Measurements from ENCODE around the gene TIFAB. TPM values are rescaled to one million over a fixed set of nuclear protein-coding genes. Genes with fewer than 3 reads are reported as not detected.
A peak's percentile ranks its signal among the peaks of the same experiment; 100 is the strongest.

TIFAB gene
- total RNA-seq, 5 donors from 2014 or later (not counting 1 experiment from before 2014, with no cell fraction given), result 0.06 TPM; not detected in 3

GRCh38 chr5:135461481-135462151 is 9.5 kb upstream of the TIFAB start:
- ChIA-PET CTCF (interaction anchor here (0.5 to 1.5 kb wide), 11 partner anchors 57 to 108 kb away, joined by 3 to 9 read pairs (median 3); no protein-coding TSS in a partner anchor), POLR2A (no interaction called here)
- no peak for DNase-seq
- Histone ChIP-seq H3K4me1 (ENCODE audit: control insufficient read depth in 1 of 2, extremely low read depth in 1 of 2, insufficient read depth in 2 of 2, low read length in 2 of 2) (peaks cover 0 to 9% of the 10 kb centered on the region in 2 experiments), H3K36me3 (ENCODE audit: control insufficient read depth in 2 of 2, extremely low read depth in 1 of 2, insufficient read depth in 1 of 2, low read length in 1 of 2) (no peaks in the 10 kb centered on the region), H3K27me3 (replicated peaks in 1 of 2; ENCODE audit: control insufficient read depth in 2 of 2, extremely low read depth in 1 of 2, insufficient read depth in 2 of 2, low read length in 1 of 2) (peaks cover 2 to 59% of the 10 kb centered on the region in 2 experiments), H3K4me3 (ENCODE audit: control insufficient read depth in 1 of 2, extremely low read depth in 1 of 2, low read length in 1 of 2) (no peak overlapping the region), H3K27ac (ENCODE audit: low read length) (no peak overlapping the region), H3K9me3 (no peaks in the 10 kb centered on the region)
- H3K36me3 Mint-ChIP-seq, result no peaks in the 10 kb centered on the region
- H3K27ac Mint-ChIP-seq, result no peak overlapping the region
- no peaks in the 10 kb centered on the region for H3K9me3 Mint-ChIP-seq
- H3K4me3 Mint-ChIP-seq, result no peak overlapping the region
- peaks cover 24 to 29% of the 10 kb centered on the region in 2 donors for H3K27me3 Mint-ChIP-seq
- ATAC-seq (replicated peaks in 1 of 4), result no peak
- 79% methylated on average over 2 of the region's 7 CpGs for WGBS (ENCODE audit: insufficient coverage)
- H3K4me1 Mint-ChIP-seq, result peaks cover 6 to 13% (median 7%) of the 10 kb centered on the region in 3 donors

GRCh38 chr5:135460246-135461033 is 8.3 kb upstream of the TIFAB start:
- Mint-ChIP-seq H3K9me3 (no peaks in the 10 kb centered on the region), H3K36me3 (no peaks in the 10 kb centered on the region), H3K4me1 (peaks cover 0 to 5% (median 0%) of the 10 kb centered on the region in 3 donors), H3K4me3 (no peak overlapping the region), H3K27me3 (peaks cover 22 to 26% of the 10 kb centered on the region in 2 donors), H3K27ac (no peak overlapping the region)
- H3K27me3 ChIP-seq (replicated peaks in 1 of 2; ENCODE audit: control insufficient read depth in 2 of 2, extremely low read depth in 1 of 2, insufficient read depth in 2 of 2, low read length in 1 of 2), result peaks cover 2 to 55% of the 10 kb centered on the region in 2 experiments
- no peaks in the 10 kb centered on the region for H3K4me1 ChIP-seq (ENCODE audit: control insufficient read depth in 1 of 2, extremely low read depth in 1 of 2, insufficient read depth in 2 of 2, low read length in 2 of 2)
- H3K27ac ChIP-seq (ENCODE audit: low read length), result no peak overlapping the region
- H3K9me3 ChIP-seq, result no peaks in the 10 kb centered on the region
- ChIA-PET POLR2A (interaction anchor here in 1 of 2 donors (0.7 kb wide), 1 partner anchor 369 kb away, joined by 3 read pairs; no protein-coding TSS in a partner anchor), CTCF (interaction anchor here in 1 of 2 donors (1.0 kb wide), 1 partner anchor 100 kb away, joined by 3 read pairs; no protein-coding TSS in a partner anchor)
- no peaks in the 10 kb centered on the region for H3K36me3 ChIP-seq (ENCODE audit: control insufficient read depth in 2 of 2, extremely low read depth in 1 of 2, insufficient read depth in 1 of 2, low read length in 1 of 2)
- DNase-seq (no peak), ATAC-seq (replicated peaks in 1 of 4) (no peak)
- 84% methylated on average over 7 of the region's 11 CpGs for WGBS (ENCODE audit: insufficient coverage)
- H3K4me3 ChIP-seq (ENCODE audit: control insufficient read depth in 1 of 2, extremely low read depth in 1 of 2, low read length in 1 of 2), result no peak overlapping the region

GRCh38 chr5:135458921-135459331 is 6.8 kb upstream of the TIFAB start:
- Histone ChIP-seq H3K4me3 (ENCODE audit: control insufficient read depth in 1 of 2, extremely low read depth in 1 of 2, low read length in 1 of 2) (no peak overlapping the region), H3K4me1 (ENCODE audit: control insufficient read depth in 1 of 2, extremely low read depth in 1 of 2, insufficient read depth in 2 of 2, low read length in 2 of 2) (no peaks in the 10 kb centered on the region), H3K36me3 (ENCODE audit: control insufficient read depth in 2 of 2, extremely low read depth in 1 of 2, insufficient read depth in 1 of 2, low read length in 1 of 2) (no peaks in the 10 kb centered on the region), H3K9me3 (no peaks in the 10 kb centered on the region), H3K27ac (ENCODE audit: low read length) (no peak overlapping the region), H3K27me3 (replicated peaks in 1 of 2; ENCODE audit: control insufficient read depth in 2 of 2, extremely low read depth in 1 of 2, insufficient read depth in 2 of 2, low read length in 1 of 2) (peaks cover 2 to 48% of the 10 kb centered on the region in 2 experiments)
- ChIA-PET CTCF (interaction anchor here (0.5 to 3.4 kb wide), 6 partner anchors 12 to 752 kb away, joined by 3 to 20 read pairs (median 4); partner anchors contain the start of gene DCANP1 (in 1 of the 2)), POLR2A (no interaction called here)
- 55% methylated on average over 4 of the region's 5 CpGs for WGBS (ENCODE audit: insufficient coverage)
- Mint-ChIP-seq H3K4me1 (peaks cover 0 to 5% (median 0%) of the 10 kb centered on the region in 3 donors), H3K36me3 (no peaks in the 10 kb centered on the region), H3K9me3 (no peaks in the 10 kb centered on the region), H3K27ac (no peak overlapping the region), H3K27me3 (peaks cover 14 to 19% of the 10 kb centered on the region in 2 donors), H3K4me3 (no peak overlapping the region)
- no peak for DNase-seq
- ATAC-seq (replicated peaks in 1 of 4), result no peak

GRCh38 chr5:135458356-135458755 is 6.2 kb upstream of the TIFAB start:
- H3K27me3 ChIP-seq (replicated peaks in 1 of 2; ENCODE audit: control insufficient read depth in 2 of 2, extremely low read depth in 1 of 2, insufficient read depth in 2 of 2, low read length in 1 of 2), result peaks cover 2 to 47% of the 10 kb centered on the region in 2 experiments
- Mint-ChIP-seq H3K27ac (no peak overlapping the region), H3K36me3 (no peaks in the 10 kb centered on the region), H3K4me3 (no peak overlapping the region), H3K4me1 (peaks cover 0 to 5% (median 0%) of the 10 kb centered on the region in 3 donors), H3K9me3 (no peaks in the 10 kb centered on the region), H3K27me3 (peaks cover 9 to 19% of the 10 kb centered on the region in 2 donors)
- H3K4me3 ChIP-seq (ENCODE audit: control insufficient read depth in 1 of 2, extremely low read depth in 1 of 2, low read length in 1 of 2), result no peak overlapping the region
- no peaks in the 10 kb centered on the region for H3K36me3 ChIP-seq (ENCODE audit: control insufficient read depth in 2 of 2, extremely low read depth in 1 of 2, insufficient read depth in 1 of 2, low read length in 1 of 2)
- H3K4me1 ChIP-seq (ENCODE audit: control insufficient read depth in 1 of 2, extremely low read depth in 1 of 2, insufficient read depth in 2 of 2, low read length in 2 of 2), result no peaks in the 10 kb centered on the region
- CTCF ChIA-PET, result interaction anchor here (0.5 to 3.4 kb wide), 9 partner anchors 8 to 752 kb away, joined by 3 to 20 read pairs (median 3); partner anchors contain the start of gene DCANP1 (in 1 of the 2)
- ATAC-seq (replicated peaks in 1 of 4) (no peak), DNase-seq (no peak)
- 97% methylated on average over 4 of the region's 4 CpGs for WGBS (ENCODE audit: insufficient coverage)
- H3K27ac ChIP-seq (ENCODE audit: low read length), result no peak overlapping the region
- no peaks in the 10 kb centered on the region for H3K9me3 ChIP-seq
- POLR2A ChIA-PET, result no interaction called here

GRCh38 chr5:135457424-135458071 is 5.4 kb upstream of the TIFAB start:
- Histone ChIP-seq H3K9me3 (no peaks in the 10 kb centered on the region), H3K27me3 (replicated peaks in 1 of 2; ENCODE audit: control insufficient read depth in 2 of 2, extremely low read depth in 1 of 2, insufficient read depth in 2 of 2, low read length in 1 of 2) (peaks cover 0 to 46% of the 10 kb centered on the region in 2 experiments), H3K36me3 (ENCODE audit: control insufficient read depth in 2 of 2, extremely low read depth in 1 of 2, insufficient read depth in 1 of 2, low read length in 1 of 2) (no peaks in the 10 kb centered on the region), H3K27ac (ENCODE audit: low read length) (no peak overlapping the region), H3K4me3 (ENCODE audit: control insufficient read depth in 1 of 2, extremely low read depth in 1 of 2, low read length in 1 of 2) (no peak overlapping the region), H3K4me1 (ENCODE audit: control insufficient read depth in 1 of 2, extremely low read depth in 1 of 2, insufficient read depth in 2 of 2, low read length in 2 of 2) (no peaks in the 10 kb centered on the region)
- peaks cover 9 to 19% of the 10 kb centered on the region in 2 donors for H3K27me3 Mint-ChIP-seq
- WGBS (ENCODE audit: insufficient coverage), result 40% methylated on average over 5 of the region's 9 CpGs
- no peak overlapping the region for H3K4me3 Mint-ChIP-seq
- H3K4me1 Mint-ChIP-seq, result peaks cover 0 to 5% (median 0%) of the 10 kb centered on the region in 3 donors
- no peaks in the 10 kb centered on the region for H3K36me3 Mint-ChIP-seq
- CTCF ChIA-PET, result interaction anchor here (0.5 to 3.4 kb wide), 10 partner anchors 9 to 708 kb away, joined by 3 to 20 read pairs (median 3); partner anchors contain the start of gene DCANP1 (in 1 of the 2)
- DNase-seq (peak in 33 of 35 experiments; percentile 12 to 63 (median 37)), ATAC-seq (replicated peaks in 1 of 4) (peak; percentile 53 to 67 (median 62))
- H3K27ac Mint-ChIP-seq, result no peak overlapping the region
- H3K9me3 Mint-ChIP-seq, result no peaks in the 10 kb centered on the region
- POLR2A ChIA-PET, result no interaction called here

Measured in T-cell (primary cell).